HepG2 (cell line): Measurements from ENCODE around the gene TK2. TPM values are rescaled to one million over a fixed set of nuclear protein-coding genes. Genes with fewer than 3 reads are reported as not detected.

Experiments used
- ATAC-seq: fragments of 200-7000 bp; cut with Tn5 transposase; 3 replicates; pipeline ENCODE4 v1.9.1; 2020; ENCODE audit warnings: mild to moderate bottlenecking, moderate library complexity
- BruUV-seq: library from RNA; stranded (reverse); fragments of 400-500 nt; replicated peaks from 2 replicates; lab custom pipeline; 2021; lab: Mats Ljungman, UMichigan
- CTCF ChIA-PET: fragments of 300-600 bp; formaldehyde crosslinking; extraction: SDS; loops from one replicate; lab custom pipeline; 2021; ENCODE audit warnings: low total read pairs, inconsistent platforms, low intra/inter-chr PET ratio; lab: Yijun Ruan, JAX
- POLR2A ChIA-PET: fragments of 350-600 bp; sonication (Branson Sonifier 250); formaldehyde crosslinking; loops from one replicate; lab custom pipeline; 2020; ENCODE audit warnings: antibody characterized with exemption, inconsistent platforms; lab: Yijun Ruan, JAX
- DNase-seq: peaks from one replicate; pipeline ENCODE4 v3.0.0-alpha.2; 2015; ENCODE audit warnings: low spot score
- FAIRE-seq: peaks from 3 replicates; lab custom pipeline; 2011; peaks lifted over from hg19 to GRCh38; lab: Jason Lieb, UNC
- H2AFZ ChIP-seq: one replicate; pipeline ENCODE4 v1.6.1; 2011; ENCODE audit warnings: low read length, inconsistent platforms
- H3K27ac ChIP-seq: fragments of 300-600 bp; 3 replicates; pipeline ENCODE4 v1.8.0; 2011; ENCODE audit warnings: mixed run types, mild to moderate bottlenecking, mixed read lengths, low read length, inconsistent platforms; ENCODE audit not compliant: insufficient read depth; ENCODE audit errors: extremely low read length
- H3K27me3 ChIP-seq, 2 experiments: fragments of 200-600 bp in 1 of 2; 2 replicates in 1 of 2; 3 replicates in 1 of 2; pipeline versions ENCODE4 v1.6.0 to v1.8.0; 2011; ENCODE audit warnings: low read length in 2 of 2, mild to moderate bottlenecking in 2 of 2, moderate library complexity in 2 of 2, inconsistent platforms in 1 of 2; ENCODE audit not compliant: insufficient read depth in 2 of 2, control insufficient read depth in 1 of 2
- H3K36me3 ChIP-seq, 2 experiments: fragments of 200-600 bp in 1 of 2; replicated peaks in 1 of 2; 2 replicates in 1 of 2; 3 replicates in 1 of 2; pipeline versions ENCODE4 v1.5.1 to v1.8.0; 2011; ENCODE audit warnings: low read length in 2 of 2, inconsistent platforms in 1 of 2; ENCODE audit not compliant: insufficient read depth in 2 of 2, control insufficient read depth in 1 of 2
- H3K4me1 ChIP-seq: 2 replicates; pipeline ENCODE4 v1.5.1; 2012; ENCODE audit warnings: low read length, inconsistent platforms; ENCODE audit not compliant: insufficient read depth
- H3K4me2 ChIP-seq: 2 replicates; pipeline ENCODE4 v1.6.0; 2011; ENCODE audit warnings: low read depth, low read length, inconsistent platforms
- H3K4me3 ChIP-seq, 3 experiments: fragments of 200-600 bp in 1 of 3; sonication (generic), shearing (Covaris generic) in 1 of 3; replicated peaks in 1 of 3; 2 replicates each; pipeline ENCODE4 v1.5.1; 2011 to 2016; ENCODE audit warnings: low read length in 3 of 3, inconsistent platforms in 2 of 3, low read depth in 2 of 3, mild to moderate bottlenecking in 2 of 3, control low read depth in 1 of 3, mixed read lengths in 1 of 3; ENCODE audit not compliant: insufficient read depth in 1 of 3
- H3K79me2 ChIP-seq: one replicate; pipeline ENCODE4 v1.6.1; 2011; ENCODE audit warnings: low read length, inconsistent platforms; ENCODE audit not compliant: insufficient read depth
- H3K9ac ChIP-seq: 2 replicates; pipeline ENCODE4 v1.6.0; 2011; ENCODE audit warnings: mild to moderate bottlenecking, low read depth, low read length, inconsistent platforms; ENCODE audit not compliant: insufficient read depth
- H3K9me3 ChIP-seq: 2 replicates; pipeline ENCODE4 v1.5.1; 2012; ENCODE audit warnings: mild to moderate bottlenecking, low read length
- H4K20me1 ChIP-seq: 2 replicates; pipeline ENCODE4 v1.6.0; 2011; ENCODE audit warnings: inconsistent platforms, mild to moderate bottlenecking, low read length, moderate library complexity; ENCODE audit not compliant: insufficient read depth
- FOXK2 ChIP-seq: fragments of 450-650 bp; IDR thresholded peaks from 2 replicates; pipeline ENCODE4 v1.6.1; 2016
- KDM5B ChIP-seq: sonication (generic); formaldehyde crosslinking; IDR thresholded peaks from 2 replicates; pipeline ENCODE4 v1.4.0; 2020; ENCODE audit warnings: missing genetic modification reagents, mild to moderate bottlenecking, borderline replicate concordance
- KMT2A ChIP-seq: sonication (generic); formaldehyde crosslinking; IDR thresholded peaks from 2 replicates; pipeline ENCODE4 v1.4.0; 2020; ENCODE audit warnings: missing genetic modification reagents
- MAFF ChIP-seq: IDR thresholded peaks from 2 replicates; pipeline ENCODE4 v1.6.1; 2011; ENCODE audit warnings: low read depth, low read length, improper control_type of control experiment
- PAXIP1 ChIP-seq: sonication (generic); formaldehyde crosslinking; conservative IDR thresholded peaks from 2 replicates; pipeline ENCODE4 v1.4.0; 2020; ENCODE audit warnings: mild to moderate bottlenecking, missing genetic modification reagents, moderate library complexity
- SOX6 ChIP-seq, 2 experiments: fragments of 450-650 bp in 1 of 2; sonication (generic) in 1 of 2; formaldehyde crosslinking in 1 of 2; IDR thresholded peaks; 2 replicates each; pipeline versions ENCODE4 v1.4.0 to v1.6.1; 2017 to 2020; ENCODE audit warnings: antibody characterized with exemption in 1 of 2, mild to moderate bottlenecking in 1 of 2, missing genetic modification reagents in 1 of 2
- THYN1 ChIP-seq: sonication (generic); formaldehyde crosslinking; IDR thresholded peaks from 2 replicates; pipeline ENCODE4 v1.8.1; 2023; ENCODE audit warnings: low read depth, mild to moderate bottlenecking, moderate library complexity, missing genetic modification reagents, borderline replicate concordance
- ZFP36L2 ChIP-seq: sonication (generic); formaldehyde crosslinking; IDR thresholded peaks from 2 replicates; pipeline ENCODE4 v1.4.0; 2020; ENCODE audit warnings: missing genetic modification reagents
- WGBS: methylation state at CpG from one replicate; pipeline ENCODE4 v1.1.6; 2017; ENCODE audit warnings: low lambda C conversion rate; 5-methylcytosine and 5-hydroxymethylcytosine counted together
- in situ Hi-C: cut with HindIII; loops from 2 replicates; pipeline ENCODE4 v1.10.0; 2017; ENCODE audit warnings: low pct_unique_long_range_greater_than_20kb; ENCODE audit not compliant: extremely low pct_ligation_motif_present
- intact Hi-C: fragments of 100-400 bp; cut with micrococcal nuclease; formaldehyde crosslinking; loops from one replicate; pipeline ENCODE4 v1.10.0; 2022; ENCODE audit not compliant: unreplicated experiment
- polyA plus RNA-seq, 8 experiments: library from polyadenylated mRNA; depleted of rRNA in 3 of 8; stranded (reverse) in 7 of 8; unstranded in 1 of 8; fragments of >200 nt; fragmentation: Illumina TruSeq in 4 of 8; extraction: Trizol in 4 of 8; gene quantifications; 2 replicates each; pipeline versions ENCODE4 v1.2.1 to v1.2.3, GENCODE V29; 2011 to 2016; ENCODE audit warnings: low read depth in 4 of 8, missing spikeins in 1 of 8, mixed read lengths in 1 of 8; ENCODE audit not compliant: insufficient read depth in 1 of 8
- total RNA-seq, 5 experiments: library from RNA; depleted of rRNA; stranded (reverse); fragments of >200 nt; fragmentation: Illumina TruSeq; extraction: Trizol; gene quantifications; 2 replicates each; pipeline ENCODE4 v1.2.3, GENCODE V29; 2016; ENCODE audit warnings: low read depth in 1 of 5

Gene TK2
- total and polyA plus RNA-seq, 2 of the 13 experiments (the other 11 are each of a cell fraction or from before 2014, with no cell fraction given) = 18.7 to 21.0 TPM

DNA sequence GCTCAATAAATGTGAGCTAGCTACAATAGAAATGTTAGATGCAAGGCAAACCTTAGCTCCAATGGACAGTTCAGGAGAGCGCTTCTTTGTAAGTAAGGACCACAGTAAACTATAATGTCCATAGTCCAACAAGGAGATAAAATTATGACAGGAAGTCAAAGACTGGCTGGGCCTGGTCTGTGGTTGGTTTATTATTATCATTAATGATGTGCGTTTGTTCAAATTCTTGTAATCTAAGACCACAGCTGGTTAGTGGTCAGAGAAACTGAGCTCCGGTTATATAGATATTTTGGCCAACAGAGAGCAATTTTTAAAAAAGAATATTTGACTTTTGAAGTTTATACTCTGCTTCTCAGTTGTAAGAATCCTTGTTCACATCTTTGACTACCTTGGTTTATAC, 24.6 kb upstream of the TK2 start:
- BruUV-seq = no TSS peak
- 69% methylated on average over 3 of the region's 3 CpGs for WGBS

More for the DNA sequence above, 24.6 kb upstream of the TK2 start:
- H3K9me3 ChIP-seq = no peaks in the 10 kb centered on the region
- H3K9ac ChIP-seq = no peak overlapping the region
- H3K4me1 ChIP-seq = no peaks in the 10 kb centered on the region
- TF ChIP-seq MAFF (no peak), PAXIP1 (CRISPR knock-in tag) (no peak), KMT2A (CRISPR knock-in tag) (no peak), ZFP36L2 (no peak), FOXK2 (no peak), THYN1 (CRISPR knock-in tag) (no peak), KDM5B (CRISPR knock-in tag) (no peak), SOX6 (IDR thresholded peaks at IDR 0.05) (no peak), SOX6 (CRISPR knock-in tag; IDR thresholded peaks at IDR 0.05) (no peak)
- no peaks in the 10 kb centered on the region for H3K36me3 ChIP-seq
- intact Hi-C loops = no loop called here
- H3K27ac ChIP-seq = no peak overlapping the region
- no peak for DNase-seq
- H2AFZ ChIP-seq = no peak overlapping the region
- in situ Hi-C loops = no loop called here
- H3K27me3 ChIP-seq = peaks cover 0 to 14% of the 10 kb centered on the region in 2 experiments; a peak in 2 of 5 replicates
- no peak overlapping the region for H3K4me2 ChIP-seq
- no peak overlapping the region for H3K4me3 ChIP-seq
- no peak for FAIRE-seq
- CTCF ChIA-PET = no interaction called here
- H3K79me2 ChIP-seq = no peaks in the 10 kb centered on the region
- POLR2A ChIA-PET = no interaction called here
- ATAC-seq = no peak
- H4K20me1 ChIP-seq = no peaks in the 10 kb centered on the region
